Caco-2 (cell line): ENCODE results near the gene METTL16. TPM values are rescaled to one million over a fixed set of nuclear protein-coding genes. Genes with fewer than 3 reads are reported as not detected.
A peak's percentile ranks its signal among the peaks of the same experiment; 100 is the strongest.

Source experiments
- BruUV-seq: library from RNA; stranded (reverse); fragments of 400-500 nt; replicated peaks from 2 replicates; lab custom pipeline; 2021; lab: Mats Ljungman, UMichigan
- CTCF ChIA-PET: fragments of 300-600 bp; sonication (Branson Sonifier 250); formaldehyde crosslinking; loops from one replicate; lab custom pipeline; 2022; ENCODE audit warnings: antibody characterized with exemption; lab: Charles Lee
- POLR2A ChIA-PET: fragments of 300-600 bp; sonication (Branson Sonifier 250); formaldehyde crosslinking; loops from one replicate; lab custom pipeline; 2022; ENCODE audit warnings: antibody characterized with exemption; lab: Charles Lee
- DNase-seq, 2 experiments: peaks; one replicate each; pipeline versions ENCODE4 v3.0.0 to v3.0.0-alpha.2; 2020 to 2022
- H3K27me3 ChIP-seq: replicated peaks from 2 replicates; pipeline ENCODE4 v1.6.0; 2011; ENCODE audit warnings: low read length; ENCODE audit not compliant: control insufficient read depth, insufficient read depth
- H3K36me3 ChIP-seq: 2 replicates; pipeline ENCODE4 v1.5.1; 2011; ENCODE audit warnings: low read length; ENCODE audit not compliant: control insufficient read depth, insufficient read depth
- H3K4me1 ChIP-seq: fragments of 250-450 bp; sonication (Bioruptor Pico); 2 replicates; pipeline ENCODE4 v1.5.1; 2020; ENCODE audit warnings: mild to moderate bottlenecking
- H3K4me3 ChIP-seq: 2 replicates; pipeline ENCODE4 v1.5.1; 2011; ENCODE audit warnings: low read depth, mild to moderate bottlenecking, control low read depth, low read length
- H3K9me3 ChIP-seq: fragments of 250-450 bp; sonication (Bioruptor Pico); 2 replicates; pipeline ENCODE4 v1.5.1; 2020; ENCODE audit warnings: mild to moderate bottlenecking, moderate library complexity
- H3K27ac Mint-ChIP-seq: one replicate; pipeline ENCODE4 v1.8.0; 2022; ENCODE audit warnings: mixed read lengths; ENCODE audit not compliant: unreplicated experiment
- H3K27me3 Mint-ChIP-seq: one replicate; pipeline ENCODE4 v1.8.0; 2022; ENCODE audit warnings: mixed read lengths; ENCODE audit not compliant: insufficient read depth, unreplicated experiment
- H3K36me3 Mint-ChIP-seq: one replicate; pipeline ENCODE4 v1.8.0; 2022; ENCODE audit warnings: mild to moderate bottlenecking, mixed read lengths; ENCODE audit not compliant: insufficient read depth, unreplicated experiment
- H3K4me1 Mint-ChIP-seq: one replicate; pipeline ENCODE4 v1.8.0; 2022; ENCODE audit warnings: low read depth, mixed read lengths; ENCODE audit not compliant: unreplicated experiment
- H3K4me3 Mint-ChIP-seq: one replicate; pipeline ENCODE4 v1.8.0; 2022; ENCODE audit warnings: mild to moderate bottlenecking, moderate library complexity, mixed read lengths; ENCODE audit not compliant: unreplicated experiment
- H3K9me3 Mint-ChIP-seq: one replicate; pipeline ENCODE4 v1.8.0; 2022; ENCODE audit warnings: mixed read lengths; ENCODE audit not compliant: unreplicated experiment
- intact Hi-C: fragments of 100-400 bp; cut with micrococcal nuclease; formaldehyde crosslinking; loops from one replicate; pipeline ENCODE4 v1.10.0; 2022; ENCODE audit not compliant: unreplicated experiment
- total RNA-seq: library from RNA; stranded (reverse); gene quantifications from 2 replicates; pipeline ENCODE4 v1.2.3, GENCODE V29; 2022
- TF ChIP-seq, protein P1 (sequence below), 2 experiments: fragments of 200-600 bp in 1 of 2; IDR thresholded peaks; 1 replicate in 1 of 2; 2 replicates in 1 of 2; pipeline versions ENCODE4 v1.5.1 to v1.8.0; 2011 to 2022; ENCODE audit warnings: antibody characterized with exemption in 1 of 2, control low read depth in 1 of 2, inconsistent platforms in 1 of 2, low read depth in 1 of 2, low read length in 1 of 2, mild to moderate bottlenecking in 1 of 2, moderate library complexity in 1 of 2; ENCODE audit not compliant: insufficient read depth in 1 of 2, severe bottlenecking in 1 of 2, unreplicated experiment in 1 of 2

METTL16 gene
- total RNA-seq, 1 experiment from 2014 or later: 50.4 TPM

DNA sequence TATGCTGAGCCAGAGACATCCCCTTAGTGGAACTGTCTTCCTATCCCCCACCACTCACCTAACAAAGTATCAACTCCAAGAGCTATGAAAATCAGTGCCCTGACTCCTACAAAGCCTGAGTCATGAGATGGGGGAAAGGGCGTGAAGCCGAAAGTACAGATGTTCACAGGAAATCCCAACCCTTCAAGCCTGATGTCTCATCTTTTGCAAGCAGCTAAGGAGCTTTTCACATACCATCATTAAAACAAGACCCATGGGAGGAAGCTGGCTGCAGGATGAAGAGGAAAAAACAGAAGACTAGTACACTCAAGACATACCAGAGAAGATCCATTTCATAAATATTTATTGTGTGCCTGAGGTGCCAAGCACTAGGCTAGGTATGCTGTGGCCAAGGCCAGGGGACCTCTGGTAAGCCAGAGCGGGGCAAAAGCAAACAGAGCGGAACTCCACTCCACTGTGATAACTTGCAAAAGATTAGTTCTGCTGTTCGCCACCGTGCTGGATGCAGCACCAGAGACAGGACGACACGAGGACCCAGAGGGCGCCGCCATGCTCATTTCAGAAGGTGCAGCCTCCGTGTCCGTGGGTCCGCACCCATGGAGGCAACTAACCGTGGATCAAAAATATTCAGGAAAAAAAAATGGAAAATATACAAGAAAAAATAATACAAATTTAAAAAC lies 106.3 kb downstream of the METTL16 start:
- Mint-ChIP-seq H3K4me1 (peaks cover 13% of the 10 kb centered on the region), H3K27me3 (no peaks in the 10 kb centered on the region), H3K4me3 (no peak overlapping the region), H3K36me3 (peaks cover 46% of the 10 kb centered on the region), H3K27ac (no peak overlapping the region), H3K9me3 (no peaks in the 10 kb centered on the region)
- intact Hi-C loops: no loop called here
- no peaks in the 10 kb centered on the region for H3K27me3 ChIP-seq
- H3K9me3 ChIP-seq: no peaks in the 10 kb centered on the region
- ChIA-PET CTCF (interaction anchor here (1.3 kb wide), 1 partner anchor 11 kb away, joined by 3 read pairs; no protein-coding TSS in a partner anchor), POLR2A (no interaction called here)
- TF ChIP-seq, protein P1, sequence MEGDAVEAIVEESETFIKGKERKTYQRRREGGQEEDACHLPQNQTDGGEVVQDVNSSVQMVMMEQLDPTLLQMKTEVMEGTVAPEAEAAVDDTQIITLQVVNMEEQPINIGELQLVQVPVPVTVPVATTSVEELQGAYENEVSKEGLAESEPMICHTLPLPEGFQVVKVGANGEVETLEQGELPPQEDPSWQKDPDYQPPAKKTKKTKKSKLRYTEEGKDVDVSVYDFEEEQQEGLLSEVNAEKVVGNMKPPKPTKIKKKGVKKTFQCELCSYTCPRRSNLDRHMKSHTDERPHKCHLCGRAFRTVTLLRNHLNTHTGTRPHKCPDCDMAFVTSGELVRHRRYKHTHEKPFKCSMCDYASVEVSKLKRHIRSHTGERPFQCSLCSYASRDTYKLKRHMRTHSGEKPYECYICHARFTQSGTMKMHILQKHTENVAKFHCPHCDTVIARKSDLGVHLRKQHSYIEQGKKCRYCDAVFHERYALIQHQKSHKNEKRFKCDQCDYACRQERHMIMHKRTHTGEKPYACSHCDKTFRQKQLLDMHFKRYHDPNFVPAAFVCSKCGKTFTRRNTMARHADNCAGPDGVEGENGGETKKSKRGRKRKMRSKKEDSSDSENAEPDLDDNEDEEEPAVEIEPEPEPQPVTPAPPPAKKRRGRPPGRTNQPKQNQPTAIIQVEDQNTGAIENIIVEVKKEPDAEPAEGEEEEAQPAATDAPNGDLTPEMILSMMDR (IDR thresholded peaks at IDR 0.05; ENCODE audit: insufficient read depth in 1 of 2, low read depth in 1 of 2, low read length in 1 of 2, severe bottlenecking in 1 of 2, unreplicated experiment in 1 of 2): no peak
- DNase-seq: no peak
- peaks cover 17% of the 10 kb centered on the region; the same call in 1 of the 2 replicates for H3K4me1 ChIP-seq
- no peaks in the 10 kb centered on the region for H3K36me3 ChIP-seq
- BruUV-seq: no TSS peak
- no peak overlapping the region for H3K4me3 ChIP-seq

DNA sequence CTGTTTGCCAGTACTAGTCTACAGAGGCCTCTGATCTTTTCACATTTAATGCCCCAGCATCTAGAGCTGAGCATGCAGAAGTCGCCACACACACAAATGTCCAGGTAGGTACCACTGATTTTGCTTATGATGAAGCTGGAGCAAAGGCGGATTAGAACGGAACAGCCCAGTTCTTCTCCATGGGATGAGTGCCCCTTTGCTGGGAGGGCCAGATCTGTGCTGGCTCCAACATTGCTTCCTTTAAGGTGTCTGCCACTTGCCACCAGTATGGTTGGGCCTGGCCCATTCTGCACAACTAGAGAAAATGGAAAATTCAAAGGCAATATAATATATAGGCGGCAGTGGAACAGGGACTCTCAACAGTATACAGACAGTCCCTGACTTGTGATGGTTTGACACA lies 108.6 kb downstream of the METTL16 start:
- intact Hi-C loops: no loop called here
- DNase-seq: no peak
- no TSS peak for BruUV-seq
- CTCF ChIA-PET: interaction anchor here (1.2 to 3.4 kb wide), 2 partner anchors 13 to 20 kb away, joined by 6 to 20 read pairs; no protein-coding TSS in a partner anchor
- Mint-ChIP-seq H3K36me3 (peaks cover 66% of the 10 kb centered on the region), H3K9me3 (no peaks in the 10 kb centered on the region), H3K4me1 (peaks cover 22% of the 10 kb centered on the region), H3K4me3 (peak overlapping the region; percentile 86), H3K27ac (no peak overlapping the region), H3K27me3 (no peaks in the 10 kb centered on the region)
- Histone ChIP-seq H3K9me3 (no peaks in the 10 kb centered on the region), H3K27me3 (no peaks in the 10 kb centered on the region), H3K4me1 (peaks cover 23% of the 10 kb centered on the region), H3K4me3 (no peak overlapping the region), H3K36me3 (no peaks in the 10 kb centered on the region)
- POLR2A ChIA-PET: no interaction called here
- TF ChIP-seq, protein P1 (IDR thresholded peaks at IDR 0.05; ENCODE audit: insufficient read depth in 1 of 2, low read depth in 1 of 2, low read length in 1 of 2, severe bottlenecking in 1 of 2, unreplicated experiment in 1 of 2): no peak

DNA sequence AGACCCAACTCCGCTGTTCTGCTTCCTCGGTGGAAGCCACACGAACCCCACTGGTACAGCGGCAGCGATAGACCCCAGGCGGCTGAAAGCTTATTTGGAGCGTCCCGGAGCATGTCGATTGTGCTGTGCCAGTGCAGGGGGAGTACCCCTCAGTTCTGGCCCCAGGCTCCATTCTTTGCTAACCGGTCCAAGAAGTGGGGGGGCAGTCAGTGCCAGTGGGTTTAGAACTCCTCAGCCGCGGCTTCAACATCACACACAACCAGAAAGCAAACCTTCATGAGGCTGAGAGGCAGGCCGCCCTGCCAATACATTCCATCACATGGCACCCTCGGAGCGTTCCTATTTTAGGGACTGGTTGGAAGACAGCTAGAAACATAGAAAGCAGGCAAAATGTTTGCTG lies 109.1 kb downstream of the METTL16 start:
- no peaks in the 10 kb centered on the region for H3K36me3 ChIP-seq
- DNase-seq: no peak
- intact Hi-C loops: no loop called here
- H3K4me3 ChIP-seq: peak overlapping the region; percentile 58
- H3K36me3 Mint-ChIP-seq: peaks cover 69% of the 10 kb centered on the region
- peak overlapping the region; percentile 86 for H3K4me3 Mint-ChIP-seq
- TF ChIP-seq, protein P1 (IDR thresholded peaks at IDR 0.05; ENCODE audit: insufficient read depth in 1 of 2, low read depth in 1 of 2, low read length in 1 of 2, severe bottlenecking in 1 of 2, unreplicated experiment in 1 of 2): no peak
- H3K9me3 Mint-ChIP-seq: no peaks in the 10 kb centered on the region
- peak overlapping the region; percentile 93 for H3K27ac Mint-ChIP-seq
- no peaks in the 10 kb centered on the region for H3K27me3 ChIP-seq
- H3K27me3 Mint-ChIP-seq: no peaks in the 10 kb centered on the region
- ChIA-PET CTCF (interaction anchor here (1.2 to 3.4 kb wide), 3 partner anchors 10 to 20 kb away, joined by 6 to 20 read pairs (median 7); no protein-coding TSS in a partner anchor), POLR2A (interaction anchor here (0.6 kb wide), 3 partner anchors 10 to 20 kb away, joined by 3 to 10 read pairs (median 5); no protein-coding TSS in a partner anchor)
- H3K4me1 ChIP-seq: peaks cover 24% of the 10 kb centered on the region
- peaks cover 25% of the 10 kb centered on the region for H3K4me1 Mint-ChIP-seq
- H3K9me3 ChIP-seq: no peaks in the 10 kb centered on the region
- no TSS peak for BruUV-seq
